ENCODE data around the gene KIF13A. TPM values are rescaled to one million over a fixed set of nuclear protein-coding genes. Genes with fewer than 3 reads are reported as not detected.
"Not testable (repeated sequence)": the region's sequence is repeated elsewhere in the genome, so short reads cannot be mapped to it uniquely, and the experiment has no call there.

KIF13A gene
- total RNA-seq, 5 donors from 2014 or later (not counting 1 experiment from before 2014, with no cell fraction given), result 0.55 to 2.0 (median 0.92) TPM

DNA sequence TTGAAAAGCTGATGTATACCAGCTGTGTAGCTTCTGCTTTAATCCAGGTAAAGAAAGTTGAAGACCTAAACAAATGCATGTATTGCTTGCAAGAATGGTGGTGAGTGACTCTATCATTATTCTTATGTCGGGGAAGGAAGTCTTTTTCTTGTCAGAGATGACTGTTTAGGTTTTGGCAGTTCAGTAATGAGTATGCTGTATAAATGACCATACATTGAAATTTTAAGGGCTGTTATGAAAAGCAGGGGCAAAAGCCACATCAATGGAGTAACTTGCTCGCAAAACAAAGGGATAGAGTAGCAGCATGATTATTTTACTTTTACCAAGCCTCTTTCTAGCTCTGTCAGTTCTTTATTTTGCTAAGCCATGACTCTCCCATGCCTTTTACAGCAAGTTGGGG is 224.8 kb downstream of the KIF13A start:
- Mint-ChIP-seq H3K4me3 (no peak overlapping the region), H3K27me3 (peaks cover 11 to 15% of the 10 kb centered on the region in 2 donors), H3K27ac (no peak overlapping the region), H3K36me3 (no peaks in the 10 kb centered on the region), H3K4me1 (no peaks in the 10 kb centered on the region), H3K9me3 (no peaks in the 10 kb centered on the region)
- Histone ChIP-seq H3K4me1 (ENCODE audit: control insufficient read depth in 1 of 2, extremely low read depth in 1 of 2, insufficient read depth in 2 of 2, low read length in 2 of 2) (no peaks in the 10 kb centered on the region), H3K27ac (ENCODE audit: low read length) (no peak overlapping the region), H3K27me3 (replicated peaks in 1 of 2; ENCODE audit: control insufficient read depth in 2 of 2, extremely low read depth in 1 of 2, insufficient read depth in 2 of 2, low read length in 1 of 2) (peaks cover 0 to 19% of the 10 kb centered on the region in 2 experiments), H3K9me3 (no peaks in the 10 kb centered on the region), H3K4me3 (ENCODE audit: control insufficient read depth in 1 of 2, extremely low read depth in 1 of 2, low read length in 1 of 2) (no peak overlapping the region), H3K36me3 (ENCODE audit: control insufficient read depth in 2 of 2, extremely low read depth in 1 of 2, insufficient read depth in 1 of 2, low read length in 1 of 2) (no peaks in the 10 kb centered on the region)
- DNase-seq, result no peak
- 24% methylated on average over 2 of the region's 2 CpGs for WGBS (ENCODE audit: insufficient coverage)
- CTCF ChIA-PET, result interaction anchor here in 1 of 2 donors (0.7 kb wide), 1 partner anchor 24 kb away, joined by 3 read pairs; no protein-coding TSS in a partner anchor
- no peak for ATAC-seq (replicated peaks in 1 of 4)
- POLR2A ChIA-PET, result interaction anchor here in 1 of 2 donors (0.5 kb wide), 1 partner anchor 158 kb away, joined by 9 read pairs; no protein-coding TSS in a partner anchor

DNA sequence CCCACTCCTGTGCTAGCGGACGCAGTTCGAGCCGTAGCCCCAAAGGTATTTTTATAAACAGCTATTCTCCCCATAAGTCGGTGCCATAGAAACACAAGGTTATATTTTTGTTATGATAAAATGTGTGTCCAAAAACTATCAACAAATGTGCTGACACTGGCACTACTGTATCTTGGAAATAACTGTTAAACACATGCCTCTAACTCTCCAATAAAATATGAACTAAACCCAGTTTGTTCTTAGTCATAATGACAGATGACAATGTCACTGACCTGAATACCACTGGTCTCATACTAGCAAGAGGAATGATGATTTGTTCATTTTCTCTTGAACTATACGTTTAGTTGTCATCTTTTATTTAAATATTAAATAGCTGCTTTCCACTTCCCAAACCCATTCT is 229.3 kb downstream of the KIF13A start:
- Mint-ChIP-seq H3K27ac (no peak overlapping the region), H3K4me1 (no peaks in the 10 kb centered on the region), H3K4me3 (no peak overlapping the region), H3K27me3 (peaks cover 4 to 5% of the 10 kb centered on the region in 2 donors), H3K9me3 (no peaks in the 10 kb centered on the region), H3K36me3 (no peaks in the 10 kb centered on the region)
- POLR2A ChIA-PET, result interaction anchor here in 1 of 2 donors (0.8 kb wide), 1 partner anchor 54 kb away, joined by 3 read pairs; no protein-coding TSS in a partner anchor
- Histone ChIP-seq H3K4me3 (ENCODE audit: control insufficient read depth in 1 of 2, extremely low read depth in 1 of 2, low read length in 1 of 2) (no peak overlapping the region), H3K27me3 (replicated peaks in 1 of 2; ENCODE audit: control insufficient read depth in 2 of 2, extremely low read depth in 1 of 2, insufficient read depth in 2 of 2, low read length in 1 of 2) (peaks cover 0 to 13% of the 10 kb centered on the region in 2 experiments), H3K27ac (ENCODE audit: low read length) (no peak overlapping the region), H3K36me3 (ENCODE audit: control insufficient read depth in 2 of 2, extremely low read depth in 1 of 2, insufficient read depth in 1 of 2, low read length in 1 of 2) (no peaks in the 10 kb centered on the region), H3K4me1 (ENCODE audit: control insufficient read depth in 1 of 2, extremely low read depth in 1 of 2, insufficient read depth in 2 of 2, low read length in 2 of 2) (no peaks in the 10 kb centered on the region), H3K9me3 (no peaks in the 10 kb centered on the region)
- no CpG with 5 or more reads among the region's 6 CpGs for WGBS (ENCODE audit: insufficient coverage)
- DNase-seq (no peak), ATAC-seq (replicated peaks in 1 of 4) (no peak)
- CTCF ChIA-PET, result no interaction called here

- ChIA-PET CTCF (no interaction called here), POLR2A (no interaction called here)
- H3K4me1 Mint-ChIP-seq, result no peaks in the 10 kb centered on the region
- Histone ChIP-seq H3K27me3 (replicated peaks in 1 of 2; ENCODE audit: control insufficient read depth in 2 of 2, extremely low read depth in 1 of 2, insufficient read depth in 2 of 2, low read length in 1 of 2) (peaks cover 0 to 7% of the 10 kb centered on the region in 2 experiments), H3K36me3 (ENCODE audit: control insufficient read depth in 2 of 2, extremely low read depth in 1 of 2, insufficient read depth in 1 of 2, low read length in 1 of 2) (no peaks in the 10 kb centered on the region), H3K4me3 (ENCODE audit: control insufficient read depth in 1 of 2, extremely low read depth in 1 of 2, low read length in 1 of 2) (no peak overlapping the region), H3K9me3 (no peaks in the 10 kb centered on the region), H3K4me1 (ENCODE audit: control insufficient read depth in 1 of 2, extremely low read depth in 1 of 2, insufficient read depth in 2 of 2, low read length in 2 of 2) (no peaks in the 10 kb centered on the region), H3K27ac (ENCODE audit: low read length) (no peak overlapping the region)
- peaks cover 0 to 2% of the 10 kb centered on the region in 2 donors for H3K27me3 Mint-ChIP-seq
- ATAC-seq (replicated peaks in 1 of 4) (no peak), DNase-seq (no peak)
- WGBS (ENCODE audit: insufficient coverage), result no CpG with 5 or more reads among the region's 3 CpGs
- H3K36me3 Mint-ChIP-seq, result no peaks in the 10 kb centered on the region
- no peak overlapping the region for H3K4me3 Mint-ChIP-seq
- no peak overlapping the region for H3K27ac Mint-ChIP-seq
- H3K9me3 Mint-ChIP-seq, result no peaks in the 10 kb centered on the region
These were observed 233.2 kb downstream of the KIF13A start for GRCh38 chr6:17754254-17754653.

DNA sequence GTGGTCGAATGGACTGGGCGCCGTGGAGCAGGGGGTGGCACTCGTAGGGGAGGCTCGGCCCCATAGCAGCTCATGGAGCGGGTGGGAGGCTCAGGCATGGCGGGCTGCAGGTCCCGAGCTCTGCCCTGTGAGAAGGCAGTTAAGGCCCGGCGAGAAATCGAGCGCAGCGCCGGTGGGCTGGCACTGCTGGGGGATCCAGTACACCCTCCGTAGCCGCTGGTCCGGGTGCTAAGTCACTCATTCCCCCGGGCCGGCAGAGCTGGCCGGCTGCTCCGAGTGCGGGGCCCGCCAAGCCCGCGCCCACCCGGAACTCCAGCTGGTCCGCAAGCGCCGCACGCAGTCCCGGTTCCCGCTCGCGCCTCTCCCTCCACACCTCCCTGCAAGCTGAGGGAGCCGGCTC is 242.1 kb downstream of the KIF13A start:
- H3K9me3 ChIP-seq; H3K4me1 Mint-ChIP-seq; H3K4me1 ChIP-seq (ENCODE audit: control insufficient read depth in 1 of 2, extremely low read depth in 1 of 2, insufficient read depth in 2 of 2, low read length in 2 of 2); H3K27ac ChIP-seq (ENCODE audit: low read length); CTCF ChIA-PET; ATAC-seq (replicated peaks in 1 of 4); POLR2A ChIA-PET; H3K27me3 Mint-ChIP-seq; H3K4me3 ChIP-seq (ENCODE audit: control insufficient read depth in 1 of 2, extremely low read depth in 1 of 2, low read length in 1 of 2); H3K36me3 ChIP-seq (ENCODE audit: control insufficient read depth in 2 of 2, extremely low read depth in 1 of 2, insufficient read depth in 1 of 2, low read length in 1 of 2); H3K9me3 Mint-ChIP-seq; H3K27ac Mint-ChIP-seq; H3K4me3 Mint-ChIP-seq; DNase-seq; H3K36me3 Mint-ChIP-seq: not testable (repeated sequence)
- H3K27me3 ChIP-seq (replicated peaks in 1 of 2; ENCODE audit: control insufficient read depth in 2 of 2, extremely low read depth in 1 of 2, insufficient read depth in 2 of 2, low read length in 1 of 2), result peaks cover 0 to 15% of the 10 kb centered on the region in 2 experiments
- WGBS (ENCODE audit: insufficient coverage), result 95% methylated on average over 22 of the region's 35 CpGs

DNA sequence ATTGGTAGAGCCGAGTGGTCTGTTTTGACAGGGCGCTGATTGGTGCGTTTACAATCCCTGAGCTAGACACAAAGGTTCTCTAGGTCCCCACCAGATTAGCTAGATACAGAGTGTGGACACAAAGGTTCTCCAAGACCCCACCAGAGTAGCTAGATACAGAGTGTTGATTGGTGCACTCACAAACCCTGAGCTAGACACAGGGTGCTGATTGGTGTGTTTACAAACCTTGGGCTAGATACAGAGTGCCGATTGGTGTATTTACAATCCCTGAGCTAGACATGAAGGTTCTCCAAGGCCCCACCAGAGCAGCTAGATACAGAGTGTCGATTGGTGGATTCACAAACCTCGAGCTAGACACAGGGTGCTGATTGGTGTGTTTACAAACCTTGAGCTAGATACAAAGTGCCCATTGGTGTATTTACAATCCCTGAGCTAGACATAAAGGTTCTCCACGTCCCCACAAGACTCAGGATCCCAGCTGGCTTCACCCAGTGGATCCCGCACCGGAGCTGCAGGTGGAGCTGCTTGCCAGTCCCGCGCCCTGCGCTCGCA is 242.6 kb downstream of the KIF13A start:
- CTCF ChIA-PET; H3K27ac Mint-ChIP-seq; H3K9me3 Mint-ChIP-seq; H3K4me1 ChIP-seq (ENCODE audit: control insufficient read depth in 1 of 2, extremely low read depth in 1 of 2, insufficient read depth in 2 of 2, low read length in 2 of 2); H3K9me3 ChIP-seq; H3K4me3 ChIP-seq (ENCODE audit: control insufficient read depth in 1 of 2, extremely low read depth in 1 of 2, low read length in 1 of 2); H3K27me3 Mint-ChIP-seq; H3K4me3 Mint-ChIP-seq; DNase-seq; H3K4me1 Mint-ChIP-seq; POLR2A ChIA-PET; ATAC-seq (replicated peaks in 1 of 4); H3K36me3 Mint-ChIP-seq; H3K27ac ChIP-seq (ENCODE audit: low read length); H3K36me3 ChIP-seq (ENCODE audit: control insufficient read depth in 2 of 2, extremely low read depth in 1 of 2, insufficient read depth in 1 of 2, low read length in 1 of 2): not testable (repeated sequence)
- 92% methylated on average over 10 of the region's 13 CpGs for WGBS (ENCODE audit: insufficient coverage)
- peaks cover 0 to 18% of the 10 kb centered on the region in 2 experiments for H3K27me3 ChIP-seq (replicated peaks in 1 of 2; ENCODE audit: control insufficient read depth in 2 of 2, extremely low read depth in 1 of 2, insufficient read depth in 2 of 2, low read length in 1 of 2)

- DNase-seq (no peak), ATAC-seq (replicated peaks in 1 of 4) (no peak)
- H3K27me3 ChIP-seq (replicated peaks in 1 of 2; ENCODE audit: control insufficient read depth in 2 of 2, extremely low read depth in 1 of 2, insufficient read depth in 2 of 2, low read length in 1 of 2), result peaks cover 0 to 18% of the 10 kb centered on the region in 2 experiments
- H3K4me1 Mint-ChIP-seq, result peaks cover 0 to 2% (median 0%) of the 10 kb centered on the region in 3 donors
- 57% methylated on average over 4 of the region's 11 CpGs for WGBS (ENCODE audit: insufficient coverage)
- no peak overlapping the region for H3K27ac Mint-ChIP-seq
- peaks cover 2% of the 10 kb centered on the region for H3K36me3 Mint-ChIP-seq
- H3K4me3 ChIP-seq (ENCODE audit: control insufficient read depth in 1 of 2, extremely low read depth in 1 of 2, low read length in 1 of 2), result no peak overlapping the region
- H3K27ac ChIP-seq (ENCODE audit: low read length), result no peak overlapping the region
- CTCF ChIA-PET, result interaction anchor here in 1 of 2 donors (0.7 kb wide), 1 partner anchor 365 kb away, joined by 3 read pairs; no protein-coding TSS in a partner anchor
- H3K4me3 Mint-ChIP-seq, result no peak overlapping the region
- H3K9me3 ChIP-seq, result no peaks in the 10 kb centered on the region
- no peaks in the 10 kb centered on the region for H3K4me1 ChIP-seq (ENCODE audit: control insufficient read depth in 1 of 2, extremely low read depth in 1 of 2, insufficient read depth in 2 of 2, low read length in 2 of 2)
- H3K9me3 Mint-ChIP-seq, result peaks cover 2 to 5% (median 3%) of the 10 kb centered on the region in 3 donors
- POLR2A ChIA-PET, result no interaction called here
- peaks cover 0 to 8% of the 10 kb centered on the region in 2 donors for H3K27me3 Mint-ChIP-seq
- no peaks in the 10 kb centered on the region for H3K36me3 ChIP-seq (ENCODE audit: control insufficient read depth in 2 of 2, extremely low read depth in 1 of 2, insufficient read depth in 1 of 2, low read length in 1 of 2)
These were observed 243.2 kb downstream of the KIF13A start for GRCh38 chr6:17744019-17744756.

Data from T-cell (primary cell).